SH-SY5Y (cell line): ENCODE results near the gene DDX20.

Experiments used
- GATA2 ChIP-seq: IDR thresholded peaks from 2 replicates; pipeline ENCODE4 v1.6.1; 2011; ENCODE audit warnings: mild to moderate bottlenecking, low read depth, low read length
- GATA3 ChIP-seq: IDR thresholded peaks from 2 replicates; pipeline ENCODE4 v1.6.1; 2011; ENCODE audit warnings: low read depth, mild to moderate bottlenecking, low read length, moderate library complexity

GRCh38 chr1:111756124-111756513, 418 bp downstream of the DDX20 start:
- TF ChIP-seq GATA3: no peak
- TF ChIP-seq GATA2: no peak
